Stimulated activated CD4-positive, alpha-beta T cell treated with anti-CD3 and anti-CD28 coated beads, TNF-alpha, amount 100 ng/mL, for 4 hours (primary cell): Measurements from ENCODE around the gene PLCB4.

ENCODE experiments used
- DNase-seq, 3 experiments: peaks; one replicate each; pipeline ENCODE4 v3.0.0-alpha.2; 2020; ENCODE audit warnings: low read depth in 3 of 3

Gene PLCB4

DNA sequence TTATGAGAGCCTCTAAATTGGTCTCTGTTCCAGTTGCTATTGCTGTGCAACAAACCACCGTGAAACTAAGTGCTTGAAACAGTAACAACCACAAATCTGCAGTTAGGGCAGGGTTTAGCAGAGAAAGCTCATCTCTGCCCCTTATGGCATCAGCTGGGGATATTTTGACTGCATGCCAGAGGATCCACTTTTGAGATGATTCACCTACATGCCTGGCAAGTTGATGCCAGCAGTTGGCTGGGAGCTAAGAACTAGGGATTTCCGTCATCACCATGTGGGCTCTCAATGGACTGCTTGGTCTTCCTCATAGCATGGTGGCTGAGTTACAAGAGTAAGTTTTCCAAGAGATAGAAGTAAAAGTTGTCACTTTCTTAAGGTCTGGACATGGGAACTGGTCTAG is 35.1 kb downstream of the PLCB4 start:
- DNase-seq = no peak

- no peak for DNase-seq
Measured at GRCh38 chr20:9108260-9108659, 39.4 kb downstream of the PLCB4 start.

- DNase-seq = no peak
Measured at GRCh38 chr20:9109566-9109965, 40.7 kb downstream of the PLCB4 start.

DNA sequence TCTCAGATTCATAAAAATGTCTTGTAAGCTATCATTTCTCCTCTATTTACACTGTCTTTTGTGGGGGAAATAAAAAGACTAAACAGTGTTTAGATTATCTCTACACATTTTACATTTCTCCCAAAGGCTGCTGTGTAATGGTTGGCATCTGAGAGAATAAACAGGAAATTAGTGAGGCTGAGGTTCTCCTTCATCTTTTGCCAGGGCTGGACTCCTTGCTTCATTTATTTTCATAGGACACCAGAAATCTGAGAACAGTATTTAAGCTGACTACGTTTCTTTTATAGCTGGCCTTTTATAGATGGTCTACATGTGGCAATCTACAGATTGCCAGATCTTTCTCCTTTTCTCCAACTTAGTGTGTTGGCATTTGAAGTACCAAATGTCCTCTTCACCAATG is 41.5 kb downstream of the PLCB4 start:
- no peak for DNase-seq

DNA sequence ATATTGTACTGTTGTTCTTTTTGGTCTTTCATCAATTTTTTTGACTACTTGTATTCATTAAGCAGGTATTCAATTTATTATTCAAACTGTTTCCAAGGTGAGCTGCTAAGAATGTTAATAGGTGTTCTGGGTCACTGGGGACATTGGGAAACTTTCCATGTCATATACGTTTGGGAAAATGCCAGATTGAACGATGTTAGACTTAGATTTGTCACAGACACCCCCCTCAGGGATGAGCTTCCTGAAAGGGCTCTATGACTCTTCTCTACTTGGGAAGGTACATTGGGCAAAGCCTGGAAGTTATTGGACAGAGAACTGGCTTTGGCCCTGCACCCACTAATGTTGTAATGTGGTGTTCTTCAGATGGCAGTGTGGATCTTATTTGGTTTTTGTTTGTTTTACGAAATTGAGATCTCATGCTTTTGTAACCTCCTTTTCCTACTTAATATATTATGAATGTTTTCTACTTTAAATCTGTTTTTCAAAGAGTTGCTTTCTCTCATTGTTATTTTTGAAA is 42.1 kb downstream of the PLCB4 start:
- no peak for DNase-seq

- no peak for DNase-seq
Measured at GRCh38 chr20:9112541-9113515, 43.9 kb downstream of the PLCB4 start.

- no peak for DNase-seq
Measured at GRCh38 chr20:9114709-9115108, 45.8 kb downstream of the PLCB4 start.

DNA sequence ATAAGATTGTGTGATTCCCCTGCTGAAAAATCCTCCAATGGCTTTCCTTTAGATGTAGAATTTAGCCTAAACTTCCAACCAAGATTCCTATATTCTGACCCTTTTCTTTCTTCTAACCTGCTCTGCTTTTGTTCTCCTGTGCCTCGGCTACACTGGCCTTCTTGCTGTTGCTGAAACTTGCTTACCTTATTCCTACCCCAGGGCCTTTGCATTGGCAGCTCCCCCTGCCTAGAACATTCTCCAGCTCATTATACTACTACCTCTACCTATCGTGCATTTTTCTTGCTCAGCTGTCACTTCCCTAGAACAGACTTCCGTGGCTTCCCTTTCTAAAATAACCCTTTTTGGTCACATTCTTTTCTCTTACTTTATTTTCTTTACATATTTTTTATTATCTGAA is 48.7 kb downstream of the PLCB4 start:
- no peak for DNase-seq

DNA sequence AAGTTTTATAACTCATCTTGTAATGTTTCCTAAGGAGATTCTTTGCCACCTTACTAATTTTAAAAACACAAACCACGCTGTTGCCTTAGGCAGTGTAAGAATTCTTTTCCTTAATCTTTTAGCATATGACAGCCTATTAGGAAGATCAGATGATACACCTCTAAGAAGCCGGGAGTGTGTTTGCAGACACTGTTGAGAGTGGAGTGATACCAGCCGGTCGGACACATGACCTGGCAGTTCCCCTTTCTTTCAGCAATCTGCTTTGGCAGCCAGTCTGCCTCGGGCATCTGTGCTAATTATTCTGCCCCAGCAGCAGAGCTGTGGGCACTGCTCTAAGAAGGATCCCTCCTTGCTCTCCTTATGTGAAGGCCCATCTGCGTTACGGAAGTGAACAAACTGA is 50.9 kb downstream of the PLCB4 start:
- DNase-seq = no peak

GRCh38 chr20:9121211-9121610 is 52.3 kb downstream of the PLCB4 start:
- DNase-seq = no peak

DNA sequence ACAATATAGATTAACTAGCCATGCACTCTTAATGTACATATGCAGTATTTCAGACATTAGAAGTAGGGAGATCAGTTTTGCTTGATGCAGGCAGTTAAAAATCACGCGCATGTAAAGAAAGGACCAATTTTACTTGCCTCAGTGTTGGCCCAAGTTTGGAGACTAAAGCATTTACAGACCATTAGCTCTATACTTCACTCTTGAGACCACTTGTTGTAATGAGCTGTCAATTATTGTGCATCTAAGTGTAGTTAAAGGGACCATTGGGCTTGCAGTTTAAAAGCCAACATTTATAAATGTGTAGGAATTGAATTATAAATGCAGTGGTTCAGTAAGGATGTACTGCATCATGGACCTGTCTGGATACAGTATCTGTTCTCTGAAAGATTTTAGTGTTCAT is 53.7 kb downstream of the PLCB4 start:
- DNase-seq = no peak

GRCh38 chr20:9126527-9126926 is 57.6 kb downstream of the PLCB4 start:
- no peak for DNase-seq

DNA sequence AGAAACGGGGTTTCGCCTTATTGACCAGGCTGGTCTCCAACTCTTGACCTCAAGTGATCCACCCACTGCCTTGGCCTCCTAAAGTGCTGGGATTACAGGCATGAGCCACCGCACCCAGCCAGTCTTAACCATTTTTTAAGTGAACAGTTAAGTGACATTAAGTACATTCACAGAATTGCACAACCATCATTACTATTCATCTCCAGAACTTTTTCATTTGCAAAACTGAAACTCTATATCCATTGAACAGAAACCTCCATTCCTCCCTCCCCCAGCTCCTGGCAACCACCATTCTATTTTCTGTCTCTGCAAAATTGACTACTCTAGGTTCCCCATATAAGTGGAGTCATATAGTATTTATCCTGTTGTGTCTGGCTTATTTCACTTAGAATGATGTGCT is 59.7 kb downstream of the PLCB4 start:
- DNase-seq = no peak

GRCh38 chr20:9129756-9130155 is 60.9 kb downstream of the PLCB4 start:
- DNase-seq = no peak

DNA sequence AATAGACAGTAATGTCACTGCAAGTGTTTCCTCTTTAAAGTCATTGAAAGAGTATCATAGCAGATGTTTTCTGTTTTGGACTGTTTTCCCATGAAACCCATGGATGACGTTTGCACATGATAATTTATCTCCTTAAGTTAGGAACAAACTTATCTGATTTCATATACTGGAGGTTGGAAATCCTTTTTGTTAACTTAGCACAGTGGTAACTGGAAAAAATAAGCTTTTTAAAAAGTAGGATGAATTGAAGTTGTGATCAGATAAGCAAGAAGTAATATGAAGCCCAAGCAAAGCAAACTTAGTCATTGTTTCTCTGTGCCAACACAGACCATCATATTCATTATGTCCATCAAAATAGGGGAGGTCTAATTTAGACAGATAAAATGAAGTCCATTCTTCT is 61.6 kb downstream of the PLCB4 start:
- no peak for DNase-seq

GRCh38 chr20:9131841-9132240 is 63.0 kb downstream of the PLCB4 start:
- no peak for DNase-seq

DNA sequence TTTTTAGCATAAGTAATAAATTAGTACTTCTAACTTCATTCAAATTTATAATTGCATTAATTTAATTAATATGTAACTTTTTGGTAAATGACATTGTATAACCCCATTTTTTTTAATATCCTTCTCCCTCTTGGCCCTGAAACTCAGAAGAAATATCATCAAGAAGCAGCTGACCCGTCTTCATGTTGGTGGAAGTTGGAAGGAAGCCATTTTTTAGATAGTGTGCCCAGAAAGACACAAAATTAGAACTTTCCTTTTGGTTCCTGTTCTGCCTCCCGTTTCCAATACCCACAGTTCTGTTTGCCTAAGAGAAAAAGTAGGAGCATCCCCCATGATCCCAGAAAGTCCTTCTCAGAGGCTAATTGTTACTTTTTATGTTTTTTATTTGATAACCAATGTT is 65.5 kb downstream of the PLCB4 start:
- no peak for DNase-seq

GRCh38 chr20:9136114-9136513 is 67.2 kb downstream of the PLCB4 start:
- DNase-seq = no peak

GRCh38 chr20:9137001-9137400 is 68.1 kb downstream of the PLCB4 start:
- no peak for DNase-seq

DNA sequence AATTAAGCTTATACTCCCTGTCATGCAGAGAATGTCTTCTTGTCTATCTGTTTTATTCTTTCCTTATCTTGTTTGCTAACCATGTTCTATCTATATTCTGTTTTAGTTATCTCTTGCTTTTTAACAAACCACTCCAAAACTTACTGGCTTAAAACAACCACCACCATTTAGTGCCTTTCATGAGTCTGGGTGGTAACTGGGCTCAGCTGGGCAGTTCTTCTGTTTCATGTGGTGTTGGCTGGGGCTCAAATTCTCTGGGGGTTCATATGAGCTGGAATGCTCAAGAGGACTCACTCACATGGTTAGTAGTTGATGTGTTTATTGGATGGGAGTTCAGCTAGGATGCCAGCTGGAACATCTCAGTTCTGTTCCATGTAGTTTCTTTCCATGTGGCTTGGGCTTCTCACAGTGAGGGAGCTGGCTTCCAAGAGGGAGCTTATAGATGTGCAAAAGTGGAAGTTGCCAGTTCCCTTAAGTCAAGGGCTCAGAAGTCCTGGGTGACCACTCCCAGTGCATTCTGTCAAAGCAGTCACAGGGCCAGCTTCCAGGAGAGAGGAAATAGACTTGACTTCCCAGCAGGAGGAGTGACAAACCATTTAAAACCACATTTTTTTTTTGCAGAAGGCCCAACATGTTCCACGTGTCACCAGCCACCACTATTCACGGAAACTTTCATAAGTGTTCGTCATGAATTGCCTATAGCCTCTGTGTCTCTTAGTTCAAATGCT is 70.4 kb downstream of the PLCB4 start:
- DNase-seq = no peak

DNA sequence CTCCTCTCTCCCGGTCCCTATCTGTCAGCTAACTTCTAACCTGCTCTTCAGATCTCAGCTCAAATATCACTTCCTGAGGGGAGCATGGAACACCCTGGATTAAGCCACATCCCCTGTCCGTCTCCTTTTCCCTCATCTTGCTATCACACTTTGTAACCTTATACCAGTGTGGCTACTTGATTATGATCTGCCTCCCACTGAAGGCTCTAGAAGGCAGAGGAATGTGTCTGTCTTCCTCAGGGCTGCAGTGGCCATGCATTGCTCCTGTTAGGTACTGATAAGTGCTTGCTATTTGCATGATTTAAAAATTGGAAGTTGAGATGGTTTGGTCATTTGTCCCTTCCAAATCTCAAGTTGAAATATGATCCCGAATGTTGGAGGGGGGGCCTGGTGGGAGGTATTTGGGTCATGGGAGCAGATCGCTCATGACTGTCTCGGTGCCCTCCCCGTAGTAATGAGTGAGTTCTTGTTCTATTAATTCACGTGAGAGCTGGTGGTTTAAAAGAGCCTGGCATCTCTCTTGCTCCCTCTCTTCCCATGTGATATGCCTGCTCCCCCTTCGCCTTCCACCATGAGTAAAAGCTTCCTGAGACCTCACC is 71.4 kb downstream of the PLCB4 start:
- no peak for DNase-seq

- no peak for DNase-seq
Measured at GRCh38 chr20:9141070-9141469, 72.2 kb downstream of the PLCB4 start.
